HCT116 (cell line): ENCODE results near the gene TBXA2R. TPM values are rescaled to one million over a fixed set of nuclear protein-coding genes. Genes with fewer than 3 reads are reported as not detected.

Experiments
- ATAC-seq: fragments of 200-7000 bp; cut with Tn5 transposase; 2 replicates; pipeline ENCODE4 v1.9.1; 2020; ENCODE audit warnings: mild to moderate bottlenecking, moderate library complexity
- BruUV-seq: library from RNA; stranded (reverse); fragments of 400-500 nt; replicated peaks from 2 replicates; lab custom pipeline; 2021; lab: Mats Ljungman, UMichigan
- CTCF ChIA-PET: fragments of 300-600 bp; sonication (Branson Sonifier 250); formaldehyde crosslinking; loops from one replicate; lab custom pipeline; 2021; ENCODE audit warnings: antibody characterized with exemption; lab: Charles Lee
- POLR2A ChIA-PET: fragments of 300-600, 350-600 bp; sonication (Branson Sonifier 250); formaldehyde crosslinking; loops from one replicate; lab custom pipeline; 2021; ENCODE audit warnings: antibody characterized with exemption; lab: Charles Lee
- RAD21 ChIA-PET, 2 experiments: fragments of 300-600 bp; sonication (Branson Sonifier 250); formaldehyde crosslinking; loops; one replicate each; lab custom pipeline; 2023; ENCODE audit warnings: low total read pairs in 2 of 2; ENCODE audit not compliant: uncharacterized antibody in 2 of 2, unreplicated experiment in 2 of 2, low non-redundant PET in 1 of 2; lab: Charles Lee
- DNase-seq: peaks from one replicate; pipeline ENCODE4 v3.0.0-alpha.2; 2010; ENCODE audit warnings: low read depth, low spot score
- H2AFZ ChIP-seq: fragments of 200-600 bp; shearing (Covaris generic), sonication (generic); 2 replicates; pipeline ENCODE4 v1.6.1; 2017; ENCODE audit warnings: low read depth, mixed run types, mixed read lengths, antibody characterized with exemption, low read length; ENCODE audit not compliant: poor library complexity, severe bottlenecking
- H3K27ac ChIP-seq: 2 replicates; pipeline ENCODE4 v1.5.1; 2012; ENCODE audit warnings: low read depth, low read length
- H3K27me3 ChIP-seq: fragments of 200-600 bp; sonication (generic); 2 replicates; pipeline ENCODE4 v1.6.1; 2016; ENCODE audit warnings: mixed run types, low read length, mixed read lengths; ENCODE audit not compliant: insufficient read depth
- H3K36me3 ChIP-seq, 2 experiments: fragments of 200-500 bp in 1 of 2; fragments of 200-600 bp in 1 of 2; sonication (Bioruptor generic) in 1 of 2; sonication (generic) in 1 of 2; 2 replicates each; pipeline versions ENCODE4 v1.5.1 to v1.6.1; 2014 to 2016; ENCODE audit warnings: low read length in 2 of 2, inconsistent platforms in 1 of 2, mixed read lengths in 1 of 2, mixed run types in 1 of 2; ENCODE audit not compliant: insufficient read depth in 2 of 2, control insufficient read depth in 1 of 2
- H3K4me1 ChIP-seq, 2 experiments: fragments of 200-600 bp in 1 of 2; sonication (generic) in 1 of 2; 2 replicates each; pipeline versions ENCODE4 v1.5.1 to v1.6.1; 2012 to 2017; ENCODE audit warnings: low read length in 2 of 2, inconsistent platforms in 1 of 2, mild to moderate bottlenecking in 1 of 2, mixed read lengths in 1 of 2, mixed run types in 1 of 2, moderate library complexity in 1 of 2; ENCODE audit not compliant: insufficient read depth in 2 of 2, control insufficient read depth in 1 of 2
- H3K4me2 ChIP-seq: fragments of 200-600 bp; sonication (generic); 2 replicates; pipeline ENCODE4 v1.6.1; 2017; ENCODE audit warnings: mixed run types, low read length, mixed read lengths
- H3K4me3 ChIP-seq, 2 experiments: fragments of 200-600 bp in 1 of 2; sonication (generic) in 1 of 2; replicated peaks in 1 of 2; 2 replicates each; pipeline ENCODE4 v1.5.1; 2011 to 2016; ENCODE audit warnings: low read length in 2 of 2, control low read depth in 1 of 2, low read depth in 1 of 2, mild to moderate bottlenecking in 1 of 2, mixed read lengths in 1 of 2, mixed run types in 1 of 2
- H3K79me2 ChIP-seq: fragments of 200-600 bp; sonication (generic); 2 replicates; pipeline ENCODE4 v1.6.1; 2017; ENCODE audit warnings: mild to moderate bottlenecking, mixed run types, low read length, moderate library complexity, mixed read lengths; ENCODE audit not compliant: insufficient read depth
- H3K9ac ChIP-seq: fragments of 200-600 bp; sonication (generic); 2 replicates; pipeline ENCODE4 v1.6.1; 2016; ENCODE audit warnings: low read length, mixed read lengths
- H3K9me2 ChIP-seq: fragments of 200-600 bp; sonication (generic), shearing (Covaris generic); 2 replicates; pipeline ENCODE4 v1.6.1; 2017; ENCODE audit warnings: mixed run types, mild to moderate bottlenecking, moderate library complexity; ENCODE audit not compliant: insufficient read depth
- H3K9me3 ChIP-seq, 2 experiments: fragments of 200-500 bp in 1 of 2; fragments of 200-600 bp in 1 of 2; sonication (Bioruptor generic) in 1 of 2; sonication (generic) in 1 of 2; 2 replicates each; pipeline ENCODE4 v1.6.1; 2014 to 2017; ENCODE audit warnings: low read length in 2 of 2, mixed read lengths in 2 of 2, inconsistent platforms in 1 of 2, low read depth in 1 of 2, mild to moderate bottlenecking in 1 of 2, mixed run types in 1 of 2, moderate library complexity in 1 of 2; ENCODE audit not compliant: control insufficient read depth in 1 of 2, insufficient read depth in 1 of 2
- H4K20me1 ChIP-seq: fragments of 200-600 bp; sonication (generic), shearing (Covaris generic); 2 replicates; pipeline ENCODE4 v1.6.1; 2017; ENCODE audit warnings: mixed run types, mild to moderate bottlenecking, moderate library complexity; ENCODE audit not compliant: insufficient read depth
- CEBPB ChIP-seq: IDR thresholded peaks from 2 replicates; pipeline ENCODE4 v1.6.1; 2012; ENCODE audit warnings: low read depth
- EGR1 ChIP-seq: IDR thresholded peaks from 2 replicates; pipeline ENCODE4 v1.6.1; 2012; ENCODE audit warnings: low read depth
- ELF1 ChIP-seq: IDR thresholded peaks from 2 replicates; pipeline ENCODE4 v1.6.1; 2012; ENCODE audit warnings: low read depth, borderline replicate concordance
- EZH2 ChIP-seq: fragments of 200-600 bp; sonication (generic); IDR thresholded peaks from 2 replicates; pipeline ENCODE4 v1.6.1; 2017; ENCODE audit warnings: antibody characterized with exemption, mixed run types
- EZH2phosphoT487 ChIP-seq: fragments of 200-600 bp; IDR thresholded peaks from 2 replicates; pipeline ENCODE4 v1.6.1; 2018; ENCODE audit warnings: antibody characterized with exemption, borderline replicate concordance
- FOSL1 ChIP-seq: IDR thresholded peaks from 2 replicates; pipeline ENCODE4 v1.6.1; 2012; ENCODE audit warnings: low read depth
- POLR2A ChIP-seq: IDR thresholded peaks from 2 replicates; pipeline ENCODE4 v1.7.0; 2011; ENCODE audit warnings: borderline replicate concordance; ENCODE audit not compliant: insufficient read depth, insufficient read length; ENCODE audit errors: extremely low read depth
- POLR2AphosphoS5 ChIP-seq: IDR thresholded peaks from 2 replicates; pipeline ENCODE4 v1.6.1; 2011; ENCODE audit warnings: mild to moderate bottlenecking, low read depth, low read length, moderate library complexity
- RAD21 ChIP-seq: IDR thresholded peaks from 2 replicates; pipeline ENCODE4 v1.6.1; 2012; ENCODE audit warnings: low read depth, mild to moderate bottlenecking
- SIN3A ChIP-seq: IDR thresholded peaks from 2 replicates; pipeline ENCODE4 v1.6.1; 2012; ENCODE audit warnings: low read depth
- SP1 ChIP-seq: IDR thresholded peaks from 2 replicates; pipeline ENCODE4 v1.6.1; 2012; ENCODE audit warnings: low read depth
- SRF ChIP-seq: IDR thresholded peaks from 2 replicates; pipeline ENCODE4 v1.6.1; 2012; ENCODE audit warnings: low read depth
- TCF7L2 ChIP-seq: IDR thresholded peaks from 2 replicates; pipeline ENCODE4 v1.7.0; 2011; ENCODE audit warnings: borderline replicate concordance, inconsistent platforms; ENCODE audit not compliant: insufficient read depth, insufficient read length; ENCODE audit errors: extremely low read depth
- YY1 ChIP-seq: IDR thresholded peaks from 2 replicates; pipeline ENCODE4 v1.6.1; 2011; ENCODE audit warnings: low read length, low read depth, moderate library complexity, mild to moderate bottlenecking; ENCODE audit not compliant: insufficient replicate concordance; ENCODE audit errors: extremely low read depth
- ZFX ChIP-seq: fragments of 450-650 bp; IDR thresholded peaks from 2 replicates; pipeline ENCODE4 v1.6.1; 2017
- ZNF274 ChIP-seq: fragments of 200-500 bp; sonication (Bioruptor generic); IDR thresholded peaks from 2 replicates; pipeline ENCODE4 v1.6.1; 2014; ENCODE audit warnings: mild to moderate bottlenecking, low read depth, low read length, inconsistent platforms
- intact Hi-C: fragments of 100-400 bp; cut with micrococcal nuclease; formaldehyde crosslinking; loops from 2 replicates; pipeline ENCODE4 v1.10.0; 2022
- total RNA-seq: library from RNA; stranded (reverse); gene quantifications from one replicate; pipeline ENCODE4 v1.2.1, GENCODE V29; 2021; ENCODE audit not compliant: unreplicated experiment
- TF ChIP-seq, protein P1 (sequence below), 3 experiments: fragments of 200-600 bp in 1 of 3; sonication (generic) in 1 of 3; IDR thresholded peaks in 2 of 3; conservative IDR thresholded peaks in 1 of 3; 2 replicates each; pipeline ENCODE4 v1.5.1; 2012 to 2017; ENCODE audit warnings: low read depth in 2 of 3, low read length in 2 of 3, antibody characterized with exemption in 1 of 3, borderline replicate concordance in 1 of 3, control low read depth in 1 of 3, mild to moderate bottlenecking in 1 of 3, mixed read lengths in 1 of 3, mixed run types in 1 of 3, moderate library complexity in 1 of 3; ENCODE audit not compliant: insufficient read depth in 1 of 3
- TF ChIP-seq, protein P2 (sequence below): IDR thresholded peaks from 2 replicates; pipeline ENCODE4 v1.6.1; 2012
- TF ChIP-seq, protein P3 (sequence below): IDR thresholded peaks from 2 replicates; pipeline ENCODE4 v1.6.1; 2012; ENCODE audit warnings: low read depth
- TF ChIP-seq, protein P4 (sequence below): IDR thresholded peaks from 2 replicates; pipeline ENCODE4 v1.6.1; 2012

TBXA2R gene
- total RNA-seq, 1 experiment from 2014 or later: 2.3 TPM

DNA sequence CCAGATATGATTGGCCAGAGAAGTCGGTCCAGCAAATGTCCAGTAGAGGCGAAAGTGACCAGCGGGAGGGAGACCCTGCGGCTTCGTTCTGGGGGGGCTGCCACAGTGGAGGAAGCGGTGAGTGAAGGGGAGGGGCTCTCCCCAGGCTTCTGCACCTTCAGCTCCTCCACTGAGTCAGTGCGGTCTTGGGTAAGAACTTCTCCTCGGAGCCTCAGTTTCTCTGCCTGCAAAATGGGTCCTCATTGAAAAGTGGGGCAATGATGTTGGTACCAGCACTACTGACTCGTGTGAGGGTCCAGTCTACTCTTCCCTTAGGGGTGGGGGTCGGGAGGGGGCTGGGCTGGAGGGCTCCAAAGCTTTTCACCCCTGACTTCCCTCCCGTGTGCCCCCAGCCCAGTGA is 17.2 kb downstream of the TBXA2R start:
- intact Hi-C loops: no loop called here
- Histone ChIP-seq H3K79me2 (no peaks in the 10 kb centered on the region), H3K9me3 (no peaks in the 10 kb centered on the region), H3K27ac (no peak overlapping the region), H3K4me3 (no peak overlapping the region), H3K9me2 (no peaks in the 10 kb centered on the region), H3K4me2 (no peak overlapping the region), H3K4me1 (peaks cover 0 to 5% of the 10 kb centered on the region in 2 experiments; a peak in 1 of 4 replicates), H3K9ac (no peak overlapping the region), H2AFZ (no peak overlapping the region), H3K27me3 (no peaks in the 10 kb centered on the region), H3K36me3 (no peaks in the 10 kb centered on the region), H4K20me1 (no peaks in the 10 kb centered on the region)
- DNase-seq (no peak), ATAC-seq (no peak)
- ChIA-PET CTCF (no interaction called here), POLR2A (no interaction called here), RAD21 (no interaction called here)
- TF ChIP-seq, protein P1, sequence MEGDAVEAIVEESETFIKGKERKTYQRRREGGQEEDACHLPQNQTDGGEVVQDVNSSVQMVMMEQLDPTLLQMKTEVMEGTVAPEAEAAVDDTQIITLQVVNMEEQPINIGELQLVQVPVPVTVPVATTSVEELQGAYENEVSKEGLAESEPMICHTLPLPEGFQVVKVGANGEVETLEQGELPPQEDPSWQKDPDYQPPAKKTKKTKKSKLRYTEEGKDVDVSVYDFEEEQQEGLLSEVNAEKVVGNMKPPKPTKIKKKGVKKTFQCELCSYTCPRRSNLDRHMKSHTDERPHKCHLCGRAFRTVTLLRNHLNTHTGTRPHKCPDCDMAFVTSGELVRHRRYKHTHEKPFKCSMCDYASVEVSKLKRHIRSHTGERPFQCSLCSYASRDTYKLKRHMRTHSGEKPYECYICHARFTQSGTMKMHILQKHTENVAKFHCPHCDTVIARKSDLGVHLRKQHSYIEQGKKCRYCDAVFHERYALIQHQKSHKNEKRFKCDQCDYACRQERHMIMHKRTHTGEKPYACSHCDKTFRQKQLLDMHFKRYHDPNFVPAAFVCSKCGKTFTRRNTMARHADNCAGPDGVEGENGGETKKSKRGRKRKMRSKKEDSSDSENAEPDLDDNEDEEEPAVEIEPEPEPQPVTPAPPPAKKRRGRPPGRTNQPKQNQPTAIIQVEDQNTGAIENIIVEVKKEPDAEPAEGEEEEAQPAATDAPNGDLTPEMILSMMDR (IDR thresholded peaks at IDR 0.05 in 2 of 3, conservative IDR thresholded peaks at IDR 0.05 in 1 of 3; ENCODE audit: borderline replicate concordance in 1 of 3, insufficient read depth in 1 of 3, low read depth in 2 of 3, low read length in 2 of 3): no peak
- TF ChIP-seq ELF1 (no peak), ZFX (no peak), POLR2A (no peak), YY1 (no peak), SP1 (no peak), TCF7L2 (no peak), RAD21 (no peak), SRF (no peak), ZNF274 (no peak), EGR1 (no peak), CEBPB (no peak), POLR2AphosphoS5 (no peak), EZH2 (no peak), EZH2phosphoT487 (no peak), FOSL1 (no peak), SIN3A (no peak)
- TF ChIP-seq, protein P2, sequence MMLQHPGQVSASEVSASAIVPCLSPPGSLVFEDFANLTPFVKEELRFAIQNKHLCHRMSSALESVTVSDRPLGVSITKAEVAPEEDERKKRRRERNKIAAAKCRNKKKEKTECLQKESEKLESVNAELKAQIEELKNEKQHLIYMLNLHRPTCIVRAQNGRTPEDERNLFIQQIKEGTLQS: no peak
- TF ChIP-seq, protein P3, sequence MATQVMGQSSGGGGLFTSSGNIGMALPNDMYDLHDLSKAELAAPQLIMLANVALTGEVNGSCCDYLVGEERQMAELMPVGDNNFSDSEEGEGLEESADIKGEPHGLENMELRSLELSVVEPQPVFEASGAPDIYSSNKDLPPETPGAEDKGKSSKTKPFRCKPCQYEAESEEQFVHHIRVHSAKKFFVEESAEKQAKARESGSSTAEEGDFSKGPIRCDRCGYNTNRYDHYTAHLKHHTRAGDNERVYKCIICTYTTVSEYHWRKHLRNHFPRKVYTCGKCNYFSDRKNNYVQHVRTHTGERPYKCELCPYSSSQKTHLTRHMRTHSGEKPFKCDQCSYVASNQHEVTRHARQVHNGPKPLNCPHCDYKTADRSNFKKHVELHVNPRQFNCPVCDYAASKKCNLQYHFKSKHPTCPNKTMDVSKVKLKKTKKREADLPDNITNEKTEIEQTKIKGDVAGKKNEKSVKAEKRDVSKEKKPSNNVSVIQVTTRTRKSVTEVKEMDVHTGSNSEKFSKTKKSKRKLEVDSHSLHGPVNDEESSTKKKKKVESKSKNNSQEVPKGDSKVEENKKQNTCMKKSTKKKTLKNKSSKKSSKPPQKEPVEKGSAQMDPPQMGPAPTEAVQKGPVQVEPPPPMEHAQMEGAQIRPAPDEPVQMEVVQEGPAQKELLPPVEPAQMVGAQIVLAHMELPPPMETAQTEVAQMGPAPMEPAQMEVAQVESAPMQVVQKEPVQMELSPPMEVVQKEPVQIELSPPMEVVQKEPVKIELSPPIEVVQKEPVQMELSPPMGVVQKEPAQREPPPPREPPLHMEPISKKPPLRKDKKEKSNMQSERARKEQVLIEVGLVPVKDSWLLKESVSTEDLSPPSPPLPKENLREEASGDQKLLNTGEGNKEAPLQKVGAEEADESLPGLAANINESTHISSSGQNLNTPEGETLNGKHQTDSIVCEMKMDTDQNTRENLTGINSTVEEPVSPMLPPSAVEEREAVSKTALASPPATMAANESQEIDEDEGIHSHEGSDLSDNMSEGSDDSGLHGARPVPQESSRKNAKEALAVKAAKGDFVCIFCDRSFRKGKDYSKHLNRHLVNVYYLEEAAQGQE: no peak
- TF ChIP-seq, protein P4, sequence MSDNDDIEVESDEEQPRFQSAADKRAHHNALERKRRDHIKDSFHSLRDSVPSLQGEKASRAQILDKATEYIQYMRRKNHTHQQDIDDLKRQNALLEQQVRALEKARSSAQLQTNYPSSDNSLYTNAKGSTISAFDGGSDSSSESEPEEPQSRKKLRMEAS: no peak
- no TSS peak for BruUV-seq
